Activated T-cell treated with anti-CD3 and anti-CD28 coated beads, Interleukin-2, amount 50 U/mL, for 4 hours (primary cell): ENCODE data around the gene DNAH8. TPM values are rescaled to one million over a fixed set of nuclear protein-coding genes. Genes with fewer than 3 reads are reported as not detected.

Source experiments
- ATAC-seq, 2 donors: fragments of 200-7000 bp; cut with Tn5 transposase; one replicate each; pipeline ENCODE4 v1.10.0; 2021
- DNase-seq: peaks from one replicate; pipeline ENCODE4 v3.0.0-alpha.2; 2020
- H3K27me3 Mint-ChIP-seq: one replicate; pipeline ENCODE4 v1.8.0; 2021; ENCODE audit warnings: low read depth, mixed read lengths
- H3K36me3 Mint-ChIP-seq: one replicate; pipeline ENCODE4 v1.8.0; 2022; ENCODE audit warnings: mixed read lengths; ENCODE audit not compliant: insufficient read depth
- H3K4me1 Mint-ChIP-seq: one replicate; pipeline ENCODE4 v1.8.0; 2021; ENCODE audit warnings: low read depth, mixed read lengths
- H3K4me3 Mint-ChIP-seq: one replicate; pipeline ENCODE4 v1.8.0; 2021; ENCODE audit warnings: mild to moderate bottlenecking, moderate library complexity, mixed read lengths
- H3K9me3 Mint-ChIP-seq: one replicate; pipeline ENCODE4 v1.8.0; 2021; ENCODE audit warnings: mixed read lengths
- total RNA-seq, 3 donors: library from RNA; stranded (reverse); gene quantifications; one replicate each; pipeline ENCODE4 v1.2.1, GENCODE V29; 2021

The DNAH8 gene
- total RNA-seq, 3 donors from 2014 or later = 0.11 to 0.22 (median 0.13) TPM

DNA sequence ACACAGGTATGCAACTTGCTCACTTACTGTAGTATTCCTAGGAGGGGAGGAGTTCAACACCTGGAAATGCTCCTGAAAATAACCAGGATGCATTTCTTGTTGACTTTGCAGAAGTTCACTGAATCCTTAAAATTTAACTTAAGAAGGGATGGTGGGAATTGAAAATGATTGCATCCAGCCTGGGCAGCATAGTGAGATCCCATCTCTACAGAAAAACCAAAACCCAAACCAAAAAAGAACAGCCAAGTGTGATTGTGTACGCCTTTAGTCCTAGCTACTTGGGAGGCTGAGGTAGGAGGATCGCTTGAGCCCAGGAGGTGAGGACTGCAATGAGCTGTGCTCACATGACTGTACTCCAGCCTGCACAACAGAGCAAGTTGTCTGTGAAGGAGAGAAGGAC lies 1.7 kb downstream of the DNAH8 start:
- ATAC-seq = no peak
- Mint-ChIP-seq H3K36me3 (no peaks in the 10 kb centered on the region), H3K27me3 (peaks cover 40% of the 10 kb centered on the region), H3K4me3 (no peak overlapping the region), H3K9me3 (peaks cover 8% of the 10 kb centered on the region), H3K4me1 (peaks cover 18% of the 10 kb centered on the region)
- no peak for DNase-seq

DNA sequence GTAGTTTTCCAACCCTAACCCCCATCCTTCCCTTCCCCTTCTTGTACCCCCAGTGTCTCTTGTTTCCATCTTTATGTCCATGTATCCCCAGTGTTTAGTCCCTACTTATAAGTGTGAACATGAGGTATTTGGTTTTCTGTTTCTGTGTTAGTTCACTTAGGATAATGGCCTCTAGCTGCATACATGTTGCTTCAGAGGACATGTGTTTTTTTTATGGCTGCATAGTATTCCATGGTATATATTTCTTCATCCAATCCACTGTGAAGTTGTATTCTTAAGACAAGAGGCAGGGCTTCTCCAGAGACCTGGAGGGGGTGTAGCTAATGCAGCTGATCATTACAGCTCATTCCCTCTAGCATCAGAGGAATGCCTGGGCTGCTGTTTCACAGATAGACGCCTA lies 4.2 kb downstream of the DNAH8 start:
- no peak overlapping the region for H3K4me3 Mint-ChIP-seq
- DNase-seq (no peak), ATAC-seq (no peak)
- peaks cover 40% of the 10 kb centered on the region for H3K27me3 Mint-ChIP-seq
- peaks cover 7% of the 10 kb centered on the region for H3K4me1 Mint-ChIP-seq
- H3K9me3 Mint-ChIP-seq = peaks cover 8% of the 10 kb centered on the region
- H3K36me3 Mint-ChIP-seq = no peaks in the 10 kb centered on the region

DNA sequence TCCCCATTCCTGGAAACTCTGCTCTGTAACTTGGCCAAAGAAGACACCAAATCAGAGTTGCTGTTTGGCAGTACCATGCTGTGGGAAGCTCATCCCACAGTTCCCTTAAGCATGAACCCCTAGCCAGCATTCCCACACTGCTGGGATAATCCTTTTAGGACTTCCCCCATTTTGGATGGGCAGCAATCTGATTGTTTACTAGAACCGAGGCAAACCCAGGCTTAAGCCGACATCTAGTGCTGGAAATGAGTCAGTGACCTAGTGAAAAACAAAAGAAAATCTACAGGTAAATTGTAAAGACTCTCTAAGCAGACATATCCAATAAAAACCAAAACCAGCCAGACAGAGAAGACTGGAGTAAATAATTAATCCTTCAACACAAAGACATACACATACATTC lies 5.2 kb downstream of the DNAH8 start:
- DNase-seq (no peak), ATAC-seq (no peak)
- H3K36me3 Mint-ChIP-seq = no peaks in the 10 kb centered on the region
- H3K9me3 Mint-ChIP-seq = peaks cover 8% of the 10 kb centered on the region
- H3K4me1 Mint-ChIP-seq = peaks cover 3% of the 10 kb centered on the region
- no peak overlapping the region for H3K4me3 Mint-ChIP-seq
- H3K27me3 Mint-ChIP-seq = peaks cover 39% of the 10 kb centered on the region

DNA sequence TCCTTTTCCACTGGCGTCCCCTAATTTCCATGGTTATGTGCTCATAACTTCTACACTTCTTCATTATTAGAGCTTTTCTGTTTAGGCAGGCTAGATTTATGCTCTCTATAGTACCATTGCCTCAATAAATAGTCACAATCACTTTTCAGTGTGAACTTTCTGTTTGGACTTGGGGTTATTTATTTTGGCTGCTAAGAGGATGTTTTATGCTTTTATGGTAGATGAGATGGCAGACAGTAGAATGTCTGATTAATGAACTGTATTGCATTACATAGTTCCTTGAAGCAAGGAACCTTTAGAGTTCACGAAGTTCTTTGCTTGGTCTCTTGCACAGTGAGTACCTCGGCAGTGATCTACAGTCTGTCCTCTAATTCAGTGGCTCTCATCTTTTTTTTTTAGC lies 6.9 kb downstream of the DNAH8 start:
- Mint-ChIP-seq H3K27me3 (peaks cover 30% of the 10 kb centered on the region), H3K36me3 (no peaks in the 10 kb centered on the region), H3K4me1 (peaks cover 3% of the 10 kb centered on the region), H3K4me3 (no peak overlapping the region), H3K9me3 (peaks cover 8% of the 10 kb centered on the region)
- DNase-seq (no peak), ATAC-seq (no peak)

DNA sequence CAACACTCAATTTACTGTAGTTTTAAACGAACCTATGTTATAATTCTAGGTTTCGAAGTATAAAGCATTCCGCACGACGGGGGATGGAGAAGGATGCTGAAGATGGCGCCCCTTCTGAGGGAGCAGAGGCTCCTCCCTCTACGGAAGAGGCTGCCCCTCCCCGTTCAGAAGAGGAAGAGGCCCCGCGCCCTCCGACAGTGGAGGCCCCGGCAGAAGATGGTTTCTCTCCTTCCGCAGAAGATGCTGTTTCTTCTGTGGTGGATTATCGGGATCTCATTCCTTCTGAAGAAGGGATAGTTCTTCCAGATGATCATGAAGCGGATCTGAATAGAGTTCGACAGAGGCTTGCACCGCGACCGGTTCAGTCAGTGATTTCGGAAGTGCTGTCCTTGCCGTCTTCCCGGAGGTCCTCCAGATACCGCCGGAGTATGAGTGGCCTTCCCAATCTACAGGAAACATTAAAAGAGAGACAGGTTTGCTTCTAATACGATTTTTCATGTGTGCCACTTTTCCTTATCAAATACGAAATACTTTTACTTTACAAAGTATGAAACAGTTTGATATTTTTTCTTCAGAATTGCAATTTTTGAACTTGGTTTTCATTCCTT lies 7.7 kb downstream of the DNAH8 start:
- Mint-ChIP-seq H3K36me3 (no peaks in the 10 kb centered on the region), H3K9me3 (peaks cover 8% of the 10 kb centered on the region), H3K4me3 (no peak overlapping the region), H3K27me3 (peaks cover 27% of the 10 kb centered on the region), H3K4me1 (peaks cover 3% of the 10 kb centered on the region)
- DNase-seq (no peak), ATAC-seq (no peak)

DNA sequence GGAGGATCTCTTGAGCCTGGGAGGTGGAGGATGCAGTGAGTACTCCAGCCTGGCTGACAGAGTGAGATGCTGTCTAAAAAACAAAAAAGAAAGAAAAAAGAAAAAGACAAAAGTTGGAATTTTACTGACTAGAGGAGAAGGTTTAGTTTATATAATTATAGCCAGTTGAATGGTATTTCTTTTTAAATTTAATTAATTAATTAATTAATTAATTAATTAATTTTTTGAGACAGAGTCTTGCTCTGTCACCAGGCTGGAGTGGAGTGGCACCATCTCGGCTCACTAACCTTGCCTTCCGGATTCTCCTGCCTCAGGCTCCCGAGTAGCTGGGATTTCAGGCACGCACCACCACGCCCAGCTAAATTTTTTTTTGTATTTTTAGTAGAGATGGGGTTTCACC lies 8.7 kb downstream of the DNAH8 start:
- DNase-seq (no peak), ATAC-seq (no peak)
- Mint-ChIP-seq H3K4me1 (peaks cover 3% of the 10 kb centered on the region), H3K4me3 (no peak overlapping the region), H3K27me3 (peaks cover 24% of the 10 kb centered on the region), H3K36me3 (no peaks in the 10 kb centered on the region), H3K9me3 (peaks cover 8% of the 10 kb centered on the region)

DNA sequence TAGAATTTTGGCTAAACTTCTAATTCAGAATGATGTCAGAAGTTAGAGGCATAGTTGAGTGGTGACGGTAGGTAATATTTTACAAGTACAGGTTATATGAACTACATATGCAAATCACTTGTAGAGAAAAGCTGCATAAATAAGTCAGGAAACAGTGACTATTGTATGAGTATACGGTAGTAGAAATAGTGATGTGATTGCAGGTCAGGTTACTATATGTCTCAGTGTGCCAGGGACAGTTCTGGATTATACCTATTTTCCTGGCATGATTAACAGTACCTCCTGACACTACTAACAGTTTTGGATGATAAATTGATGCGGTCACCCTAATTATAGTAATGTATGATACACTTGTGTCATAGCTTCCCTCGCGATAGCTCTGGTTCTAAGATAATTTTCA lies 9.2 kb downstream of the DNAH8 start:
- no peak for ATAC-seq
- H3K4me3 Mint-ChIP-seq = no peak overlapping the region
- DNase-seq = no peak
- no peaks in the 10 kb centered on the region for H3K36me3 Mint-ChIP-seq
- H3K27me3 Mint-ChIP-seq = peaks cover 19% of the 10 kb centered on the region
- peaks cover 3% of the 10 kb centered on the region for H3K4me1 Mint-ChIP-seq
- H3K9me3 Mint-ChIP-seq = peaks cover 8% of the 10 kb centered on the region

DNA sequence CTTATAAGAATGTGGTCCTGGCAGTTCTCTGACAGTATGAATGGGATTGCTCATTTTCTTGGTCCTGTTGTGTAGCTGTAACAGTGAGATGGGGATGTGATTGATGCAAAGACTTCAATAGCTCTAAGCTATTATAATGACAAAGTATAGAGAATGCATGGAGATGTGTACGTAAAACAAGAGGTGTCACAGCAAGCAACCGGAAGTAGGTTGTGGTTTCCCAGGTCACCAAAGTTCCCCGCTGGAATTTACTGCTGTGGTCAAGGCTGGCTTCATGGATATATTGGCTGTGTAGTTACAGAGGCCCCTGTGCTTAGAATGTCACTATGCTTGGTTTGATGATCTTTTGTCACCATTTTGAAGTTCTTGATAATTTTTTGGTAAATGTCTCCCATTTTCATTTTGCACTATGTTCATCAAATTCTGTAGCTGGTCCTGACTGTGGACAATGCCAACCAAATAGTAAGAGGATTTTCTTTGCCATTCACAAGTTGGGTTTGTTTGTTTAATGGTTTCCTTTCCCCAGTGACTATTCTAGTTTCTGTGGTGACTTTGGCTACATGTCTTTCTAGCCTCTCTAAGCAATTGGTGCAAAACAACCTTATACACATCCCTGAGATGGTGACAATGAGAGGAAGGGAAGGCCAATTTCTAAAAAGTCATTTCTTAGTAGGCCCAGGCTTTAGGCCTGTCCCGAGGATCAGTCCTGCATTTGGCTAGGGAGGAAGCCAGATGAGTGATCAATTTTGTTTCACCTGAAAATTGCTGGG lies 10.5 kb downstream of the DNAH8 start:
- Mint-ChIP-seq H3K36me3 (no peaks in the 10 kb centered on the region), H3K4me1 (peaks cover 3% of the 10 kb centered on the region), H3K4me3 (no peak overlapping the region), H3K9me3 (peaks cover 4% of the 10 kb centered on the region), H3K27me3 (peaks cover 10% of the 10 kb centered on the region)
- no peak for DNase-seq
- ATAC-seq = no peak

DNA sequence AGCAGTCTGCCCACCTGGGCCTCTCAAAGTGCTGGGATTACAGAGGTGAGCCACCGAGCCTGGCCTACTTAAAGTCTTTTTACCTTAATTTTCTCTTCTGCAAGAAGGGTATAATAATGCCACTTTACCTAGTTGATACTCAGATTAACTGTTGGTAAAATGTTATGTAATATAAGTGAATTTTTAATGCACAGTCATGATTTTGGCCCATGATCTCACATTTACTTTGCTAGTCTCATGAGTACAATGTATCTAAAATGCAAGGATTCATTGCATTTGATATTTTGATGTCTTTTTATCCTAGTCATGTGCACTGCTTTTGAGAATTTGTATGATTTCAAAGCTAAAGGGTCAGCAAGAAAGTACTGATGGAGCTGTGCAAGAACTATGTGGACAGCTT lies 13.1 kb downstream of the DNAH8 start:
- Mint-ChIP-seq H3K36me3 (no peaks in the 10 kb centered on the region), H3K27me3 (peaks cover 3% of the 10 kb centered on the region), H3K4me3 (no peak overlapping the region), H3K4me1 (peaks cover 3% of the 10 kb centered on the region), H3K9me3 (no peaks in the 10 kb centered on the region)
- no peak for DNase-seq
- ATAC-seq = no peak

DNA sequence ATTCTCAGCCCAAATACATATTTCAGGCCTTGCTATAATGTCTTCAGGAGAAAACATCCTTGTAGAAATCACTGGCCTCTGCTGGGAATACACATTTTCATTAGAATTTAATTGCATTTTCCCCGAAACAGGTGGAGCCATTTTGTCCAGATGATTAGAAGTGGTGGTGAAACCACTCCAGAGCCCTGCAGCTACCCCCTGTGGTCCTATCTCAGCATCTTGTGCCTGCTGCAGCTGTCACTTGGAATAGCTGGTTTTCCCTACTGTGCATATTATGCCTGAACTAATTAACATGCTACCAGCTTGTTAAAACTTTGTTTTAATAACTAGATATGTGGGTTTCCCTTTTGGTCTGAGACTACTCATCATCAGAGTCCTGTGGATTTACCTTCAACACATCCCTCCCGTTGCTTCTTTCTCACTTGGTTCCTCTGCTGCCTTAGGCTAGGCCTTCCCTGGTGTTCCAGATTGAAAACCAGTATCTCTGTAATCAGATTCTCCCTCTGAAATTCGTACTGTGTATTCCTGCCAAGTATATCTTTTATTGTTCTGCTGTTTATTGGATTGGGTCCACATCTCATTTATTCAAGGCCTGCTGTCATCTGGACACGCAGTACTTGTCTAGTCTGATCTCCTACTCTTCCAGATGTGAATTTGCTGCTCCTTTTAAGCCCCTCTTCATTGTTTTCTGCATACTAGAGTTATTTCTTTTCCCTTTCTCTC lies 15.2 kb downstream of the DNAH8 start:
- peaks cover 8% of the 10 kb centered on the region for H3K27me3 Mint-ChIP-seq
- H3K4me3 Mint-ChIP-seq = no peak overlapping the region
- DNase-seq = no peak
- H3K4me1 Mint-ChIP-seq = peaks cover 3% of the 10 kb centered on the region
- H3K9me3 Mint-ChIP-seq = peaks cover under 1% of the 10 kb centered on the region
- no peaks in the 10 kb centered on the region for H3K36me3 Mint-ChIP-seq
- no peak for ATAC-seq

DNA sequence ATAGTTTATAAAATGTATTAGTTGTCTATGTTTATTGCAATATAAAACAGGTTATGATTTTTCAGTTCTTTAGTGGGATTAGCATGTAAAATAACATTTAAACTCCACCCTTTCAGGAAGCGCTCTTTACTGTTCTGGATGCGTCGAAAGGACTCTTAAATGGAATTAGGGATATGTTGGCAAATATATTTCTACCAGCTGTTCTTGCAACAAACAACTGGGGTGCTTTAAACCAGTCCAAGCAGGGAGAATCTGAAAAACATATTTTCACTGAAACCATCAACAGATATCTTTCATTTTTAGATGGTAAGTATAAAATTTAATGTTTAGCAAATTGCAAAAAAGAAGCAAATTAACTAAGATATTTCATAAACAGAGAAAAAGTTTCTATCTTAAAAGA lies 21.8 kb downstream of the DNAH8 start:
- Mint-ChIP-seq H3K36me3 (no peaks in the 10 kb centered on the region), H3K27me3 (peaks cover 32% of the 10 kb centered on the region)

DNA sequence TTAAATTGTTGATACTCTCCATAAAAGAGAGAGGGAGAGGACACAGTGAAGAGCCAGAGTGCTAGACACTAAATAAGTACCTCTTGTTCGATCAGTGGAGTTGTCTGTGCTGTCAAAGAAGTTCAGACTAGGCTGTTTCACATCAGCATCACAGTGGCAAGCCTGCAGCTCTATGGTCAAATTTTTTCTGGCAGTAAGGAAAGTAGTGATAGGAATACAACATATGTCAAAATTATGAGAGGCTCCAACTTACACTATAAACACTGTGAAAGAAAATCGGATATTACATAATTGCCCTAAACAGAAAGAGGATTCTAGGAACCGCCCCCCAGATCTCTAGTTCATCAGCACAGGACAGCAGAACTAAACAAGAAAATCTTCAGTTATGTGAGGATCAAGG lies 23.1 kb downstream of the DNAH8 start:
- H3K4me1 Mint-ChIP-seq = no peaks in the 10 kb centered on the region
- H3K27me3 Mint-ChIP-seq = peaks cover 31% of the 10 kb centered on the region

More for the DNA sequence above, 21.8 kb downstream of the DNAH8 start:
- no peaks in the 10 kb centered on the region for H3K4me1 Mint-ChIP-seq
- H3K4me3 Mint-ChIP-seq = no peak overlapping the region
- DNase-seq = no peak
- peaks cover 4% of the 10 kb centered on the region for H3K9me3 Mint-ChIP-seq
- no peak for ATAC-seq

DNA sequence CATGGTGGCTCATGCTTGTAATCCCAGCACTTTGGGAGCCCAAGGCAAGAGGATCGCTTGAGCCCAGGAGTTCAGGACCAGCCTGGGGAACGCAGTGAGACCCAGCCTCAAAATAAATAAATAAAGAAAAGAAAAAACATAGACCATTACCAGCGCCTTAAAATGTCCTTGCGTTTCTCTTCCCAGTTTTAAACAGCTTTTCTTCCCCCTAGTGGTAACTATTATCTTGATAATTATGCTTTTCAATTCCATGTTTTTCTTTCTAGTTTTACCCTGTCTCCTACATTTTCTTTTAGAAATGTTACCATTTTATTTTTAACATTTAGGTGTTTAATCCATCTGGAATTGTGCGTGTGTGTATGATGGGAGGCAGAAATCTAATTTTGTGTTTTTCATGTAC lies 24.4 kb downstream of the DNAH8 start:
- H3K36me3 Mint-ChIP-seq = no peaks in the 10 kb centered on the region
- H3K9me3 Mint-ChIP-seq = peaks cover 4% of the 10 kb centered on the region
- H3K27me3 Mint-ChIP-seq = peaks cover 30% of the 10 kb centered on the region
- no peak overlapping the region for H3K4me3 Mint-ChIP-seq
- H3K4me1 Mint-ChIP-seq = no peaks in the 10 kb centered on the region
- DNase-seq (no peak), ATAC-seq (no peak)

More for the DNA sequence above, 23.1 kb downstream of the DNAH8 start:
- DNase-seq (no peak), ATAC-seq (no peak)
- H3K36me3 Mint-ChIP-seq = no peaks in the 10 kb centered on the region
- H3K4me3 Mint-ChIP-seq = no peak overlapping the region
- peaks cover 4% of the 10 kb centered on the region for H3K9me3 Mint-ChIP-seq

DNA sequence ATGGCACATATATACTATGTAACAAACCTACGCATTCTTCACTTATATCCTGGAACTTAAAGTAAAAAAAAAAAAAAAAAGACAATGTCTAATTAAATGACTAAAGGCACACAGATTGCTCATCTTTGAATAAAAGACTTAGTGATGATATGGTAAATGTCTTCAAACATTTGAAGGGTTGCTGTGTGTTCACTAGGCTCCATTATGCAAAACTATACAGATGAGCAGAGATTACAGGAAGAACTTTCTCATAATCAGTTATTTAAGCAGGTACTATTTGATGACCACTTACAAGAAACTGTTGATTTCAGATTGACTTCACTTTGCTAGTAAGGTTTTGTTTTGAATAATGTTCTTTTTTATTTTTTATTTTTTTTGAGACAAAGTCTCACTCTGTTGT lies 34.4 kb downstream of the DNAH8 start:
- ATAC-seq = no peak

More for the DNA sequence above, 34.4 kb downstream of the DNAH8 start:
- no peaks in the 10 kb centered on the region for H3K9me3 Mint-ChIP-seq
- DNase-seq = no peak
- H3K4me3 Mint-ChIP-seq = no peak overlapping the region
- H3K36me3 Mint-ChIP-seq = no peaks in the 10 kb centered on the region
- peaks cover 20% of the 10 kb centered on the region for H3K27me3 Mint-ChIP-seq
- H3K4me1 Mint-ChIP-seq = peaks cover 10% of the 10 kb centered on the region
